GM12874 (cell line): ENCODE data around the gene NDRG4.

Experiments
- TF ChIP-seq, protein P1 (sequence below): IDR thresholded peaks from 2 replicates; pipeline ENCODE4 v1.5.1; 2011; ENCODE audit warnings: low read depth, mild to moderate bottlenecking, control low read depth, low read length, moderate library complexity; ENCODE audit not compliant: insufficient read depth

The NDRG4 gene

DNA sequence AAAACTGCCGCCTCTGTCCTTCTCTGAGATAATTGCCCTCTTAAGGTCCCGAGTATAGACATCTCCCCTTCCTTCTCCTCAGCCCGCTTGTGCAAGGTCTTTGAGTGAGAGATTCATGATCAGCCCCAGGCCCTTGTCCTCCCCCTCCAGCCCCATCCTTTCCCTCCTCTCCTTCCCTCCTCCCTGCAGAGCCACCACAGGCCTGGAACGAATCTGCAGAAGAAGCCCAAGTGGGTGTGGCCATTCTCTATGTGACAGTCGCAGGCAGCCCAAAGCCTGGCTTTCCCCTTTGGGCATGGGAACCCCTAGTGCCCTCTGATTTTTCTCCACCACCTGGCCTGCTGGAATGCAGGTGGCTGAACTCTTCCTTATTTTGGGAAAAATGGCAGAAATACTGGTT lies 7.2 kb upstream of the NDRG4 start:
- TF ChIP-seq, protein P1, sequence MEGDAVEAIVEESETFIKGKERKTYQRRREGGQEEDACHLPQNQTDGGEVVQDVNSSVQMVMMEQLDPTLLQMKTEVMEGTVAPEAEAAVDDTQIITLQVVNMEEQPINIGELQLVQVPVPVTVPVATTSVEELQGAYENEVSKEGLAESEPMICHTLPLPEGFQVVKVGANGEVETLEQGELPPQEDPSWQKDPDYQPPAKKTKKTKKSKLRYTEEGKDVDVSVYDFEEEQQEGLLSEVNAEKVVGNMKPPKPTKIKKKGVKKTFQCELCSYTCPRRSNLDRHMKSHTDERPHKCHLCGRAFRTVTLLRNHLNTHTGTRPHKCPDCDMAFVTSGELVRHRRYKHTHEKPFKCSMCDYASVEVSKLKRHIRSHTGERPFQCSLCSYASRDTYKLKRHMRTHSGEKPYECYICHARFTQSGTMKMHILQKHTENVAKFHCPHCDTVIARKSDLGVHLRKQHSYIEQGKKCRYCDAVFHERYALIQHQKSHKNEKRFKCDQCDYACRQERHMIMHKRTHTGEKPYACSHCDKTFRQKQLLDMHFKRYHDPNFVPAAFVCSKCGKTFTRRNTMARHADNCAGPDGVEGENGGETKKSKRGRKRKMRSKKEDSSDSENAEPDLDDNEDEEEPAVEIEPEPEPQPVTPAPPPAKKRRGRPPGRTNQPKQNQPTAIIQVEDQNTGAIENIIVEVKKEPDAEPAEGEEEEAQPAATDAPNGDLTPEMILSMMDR, result no peak

DNA sequence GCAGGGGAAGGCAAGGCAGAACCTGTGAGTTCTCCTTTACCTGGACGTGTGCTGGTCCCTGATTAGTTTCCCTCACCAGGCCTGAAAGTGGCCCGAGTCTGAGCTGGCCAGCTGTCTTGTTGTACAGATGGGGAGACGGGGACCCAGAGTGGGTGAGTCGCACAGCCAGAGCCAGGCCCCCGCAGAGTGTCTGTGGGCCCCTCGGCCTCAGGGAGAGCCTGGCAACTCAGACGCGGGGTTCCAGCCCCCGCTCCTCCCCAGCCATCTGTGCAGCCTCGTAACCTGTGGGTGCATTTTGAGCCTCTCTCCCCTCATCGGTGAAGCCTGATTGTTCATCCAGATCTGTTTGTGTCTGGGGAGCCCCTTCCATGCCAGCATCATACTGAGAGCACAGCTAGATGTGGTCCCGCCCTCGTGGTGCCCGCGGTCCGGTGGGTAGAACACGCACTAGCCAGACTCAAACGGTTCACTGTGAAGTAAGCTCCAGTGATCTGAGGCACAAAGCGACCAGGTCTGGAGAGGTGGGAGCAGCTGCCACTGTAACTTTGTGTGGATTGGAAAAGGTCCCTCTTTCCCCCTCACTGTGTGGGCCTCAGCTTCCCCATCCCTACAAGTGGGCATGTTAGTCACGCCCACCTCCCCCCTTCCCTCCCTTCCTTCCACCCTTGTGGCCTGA lies 6.0 kb upstream of the NDRG4 start:
- TF ChIP-seq, protein P1, result no peak

DNA sequence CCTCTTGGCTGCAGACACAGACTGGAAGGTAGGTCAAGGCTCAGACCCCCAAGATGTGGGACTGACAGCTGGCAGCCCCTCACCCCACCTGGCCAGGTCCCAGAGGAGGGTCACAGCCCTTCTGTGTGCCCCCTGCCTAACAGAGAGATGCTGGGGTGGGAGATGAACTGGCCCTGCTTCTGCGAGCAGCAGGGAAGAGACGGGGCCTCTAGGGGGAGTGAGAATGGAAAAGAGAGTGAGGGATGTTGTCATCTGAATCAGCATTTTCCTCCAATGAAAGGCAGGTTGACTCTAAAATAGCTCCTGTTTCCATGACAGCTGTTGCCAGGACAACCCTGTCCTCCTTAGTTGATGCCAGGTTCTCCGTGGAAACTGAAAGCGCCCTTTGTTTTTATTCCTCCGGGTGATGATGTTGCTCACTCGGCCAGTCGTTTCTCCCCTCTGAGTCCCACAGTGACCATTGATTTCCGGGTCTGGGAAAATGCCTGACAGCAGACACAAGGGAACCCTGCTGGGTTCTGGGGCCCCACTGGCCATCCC lies 4.9 kb upstream of the NDRG4 start:
- TF ChIP-seq, protein P1, result peak; percentile 65

DNA sequence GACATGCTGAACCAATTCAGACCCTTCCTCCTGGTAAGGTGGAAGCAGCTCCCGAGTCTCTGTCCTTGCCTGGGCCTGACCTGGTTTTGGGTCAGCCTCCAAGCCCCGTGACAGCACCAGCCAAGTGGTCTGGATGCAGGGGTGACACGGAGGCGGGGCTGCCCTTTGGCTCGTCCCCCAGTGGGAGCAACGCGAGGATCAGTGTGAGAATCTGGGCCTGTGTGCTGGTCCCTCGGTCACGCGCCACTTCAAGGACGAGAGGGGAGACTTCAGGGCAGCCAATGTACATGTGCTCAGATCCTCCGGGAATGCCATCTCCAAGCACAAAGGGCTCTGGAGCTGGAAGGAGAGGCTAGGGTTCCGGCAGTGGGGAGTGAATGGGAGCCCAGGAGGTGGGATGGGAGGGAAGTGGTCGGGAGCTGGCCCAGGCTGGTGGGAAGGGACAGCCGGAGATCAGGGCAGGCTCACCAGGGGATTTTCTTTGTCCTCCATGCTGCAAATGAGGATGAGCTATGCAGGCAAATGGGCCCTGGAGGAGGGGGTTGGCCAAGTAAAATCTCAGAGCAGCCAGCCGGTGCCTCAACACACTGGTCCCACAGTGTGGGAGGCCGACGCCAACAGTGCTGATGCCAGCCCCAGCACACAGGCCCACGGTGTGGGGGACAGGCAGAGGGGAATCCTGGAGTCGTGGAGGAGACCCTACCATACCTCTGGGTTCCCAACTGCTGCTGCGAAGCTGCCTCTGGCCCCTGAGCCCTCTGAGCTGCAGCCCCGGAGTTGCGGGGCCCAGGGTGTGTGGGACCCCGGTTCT lies 4.2 kb upstream of the NDRG4 start:
- TF ChIP-seq, protein P1, result no peak

DNA sequence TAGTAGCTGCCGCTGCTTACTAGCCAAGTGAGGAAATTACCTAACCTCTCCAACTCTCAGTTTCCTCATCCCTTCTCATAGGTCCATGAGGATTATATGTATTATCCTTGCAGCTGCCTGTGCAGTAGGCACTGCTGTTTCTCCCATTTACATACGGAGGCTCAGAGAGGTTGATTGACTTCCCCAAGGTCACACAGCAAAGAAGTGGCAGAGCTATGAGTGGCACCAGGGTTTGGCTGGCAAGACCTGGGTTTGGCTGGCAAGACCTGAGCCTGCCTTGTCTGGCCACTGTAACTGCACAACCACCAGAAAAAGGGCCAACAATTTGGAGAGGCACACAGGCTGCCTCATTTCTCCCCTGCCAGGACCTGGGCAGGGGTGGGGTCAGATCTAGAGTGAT lies 2.5 kb upstream of the NDRG4 start:
- TF ChIP-seq, protein P1, result no peak

DNA sequence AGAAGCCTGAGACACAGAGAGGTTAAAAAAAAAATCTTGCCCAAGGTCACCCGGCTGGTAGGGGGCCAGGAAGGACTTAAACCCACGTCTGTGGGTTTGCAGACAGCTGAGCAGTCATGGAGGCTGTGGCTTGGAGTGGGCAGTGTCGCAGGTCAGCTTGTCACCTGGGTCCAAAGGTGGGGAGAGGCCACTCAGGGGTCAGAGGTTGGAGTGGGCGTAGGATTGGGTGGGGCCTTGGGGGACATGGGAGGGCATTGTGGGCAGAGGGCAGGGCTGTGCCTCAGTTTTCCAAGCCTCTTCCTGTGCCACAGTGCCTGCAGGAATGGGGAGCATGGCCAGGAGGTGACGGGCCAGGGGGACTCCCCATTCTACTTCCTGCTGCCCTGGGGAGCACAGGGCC lies 2.0 kb upstream of the NDRG4 start:
- TF ChIP-seq, protein P1, result no peak

DNA sequence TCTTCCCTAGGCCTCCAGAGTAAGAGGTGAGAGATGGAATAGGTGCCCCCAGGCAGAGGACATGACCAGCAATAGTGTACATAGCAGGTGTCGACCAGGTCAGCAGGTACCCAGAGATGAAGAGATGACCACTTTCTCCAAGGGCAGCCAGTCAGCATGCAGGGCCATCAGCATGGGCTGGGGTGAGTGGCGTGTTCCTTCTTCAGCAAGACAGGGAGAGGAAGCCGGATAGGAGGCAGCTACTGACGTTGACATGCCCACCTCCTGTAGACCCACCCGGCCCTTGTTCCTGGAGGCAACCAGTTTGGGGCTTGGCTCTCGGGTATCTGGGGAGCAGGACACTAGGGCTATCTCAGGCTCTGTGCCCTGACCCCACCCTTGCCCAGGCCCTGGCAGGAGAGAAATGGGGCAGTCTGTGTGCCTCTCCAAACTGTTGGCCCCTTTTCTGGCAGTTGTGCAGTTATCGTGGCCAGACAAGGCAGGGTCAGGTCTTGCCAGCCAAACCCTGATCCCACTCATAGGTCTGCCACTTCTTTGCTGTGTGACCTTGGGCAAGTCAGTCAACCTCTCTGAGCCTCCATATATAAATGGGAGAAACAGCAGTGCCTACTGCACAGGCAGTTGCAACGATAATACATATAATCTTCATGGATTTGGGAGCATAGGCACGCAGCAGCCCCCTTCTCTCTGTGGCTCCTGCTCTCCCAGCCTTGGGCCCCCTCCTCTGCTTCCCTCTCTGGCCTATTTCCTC lies 1.4 kb upstream of the NDRG4 start:
- TF ChIP-seq, protein P1, result no peak
